Esophagus muscularis mucosa (tissue), 3 donors: ENCODE data around the gene UBE2E2.

Experiments
- POLR2AphosphoS5 ChIP-seq, 2 donors: sonication (generic); formaldehyde crosslinking; IDR thresholded peaks; one replicate each; pipeline ENCODE4 v1.6.1; 2017; ENCODE audit warnings: antibody characterized with exemption in 2 of 2
- TF ChIP-seq, protein P1 (sequence below), 3 experiments: fragments of 200-600 bp in 2 of 3; fragments of 450-650 bp in 1 of 3; sonication (generic) in 2 of 3; IDR thresholded peaks; one replicate each; pipeline ENCODE4 v1.5.1; 2017 to 2019; ENCODE audit warnings: antibody characterized with exemption in 3 of 3, mild to moderate bottlenecking in 2 of 3, moderate library complexity in 1 of 3

DNA sequence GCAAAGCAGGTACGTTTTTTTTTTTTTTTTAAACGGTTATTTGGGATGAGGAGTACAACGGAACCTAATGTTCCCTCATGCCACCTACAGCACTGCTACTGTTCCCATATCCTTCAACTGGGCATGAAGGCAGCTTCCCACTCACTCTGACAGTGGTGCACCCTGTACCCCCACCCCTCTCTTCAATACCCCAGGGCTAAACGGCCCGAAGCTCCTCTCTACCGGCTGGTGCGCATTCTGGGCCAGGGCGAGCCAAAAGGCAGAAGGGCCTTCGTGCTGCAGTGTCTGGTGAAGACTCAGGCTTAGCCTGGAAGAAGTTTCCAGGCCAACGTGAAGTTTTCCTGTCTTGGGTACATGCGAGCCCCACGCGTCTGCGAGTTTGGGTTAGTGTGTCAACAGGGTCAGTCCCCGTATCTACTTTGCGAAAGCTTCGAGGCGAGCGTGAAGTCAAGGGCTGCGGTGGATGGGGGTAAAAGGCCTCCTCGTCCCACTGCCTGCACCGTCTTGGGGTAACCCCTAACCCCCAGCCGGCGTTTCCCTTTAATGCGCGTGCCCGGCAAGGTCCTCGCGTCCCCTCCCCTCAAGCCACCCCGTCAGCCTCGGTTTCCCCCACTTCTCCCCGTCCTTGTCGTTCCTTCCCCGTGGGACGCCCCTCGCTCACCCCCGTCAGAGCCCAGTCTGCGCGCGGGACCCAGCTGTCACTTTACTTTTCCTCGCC, 765 bp upstream of the UBE2E2 start:
- TF ChIP-seq, protein P1, sequence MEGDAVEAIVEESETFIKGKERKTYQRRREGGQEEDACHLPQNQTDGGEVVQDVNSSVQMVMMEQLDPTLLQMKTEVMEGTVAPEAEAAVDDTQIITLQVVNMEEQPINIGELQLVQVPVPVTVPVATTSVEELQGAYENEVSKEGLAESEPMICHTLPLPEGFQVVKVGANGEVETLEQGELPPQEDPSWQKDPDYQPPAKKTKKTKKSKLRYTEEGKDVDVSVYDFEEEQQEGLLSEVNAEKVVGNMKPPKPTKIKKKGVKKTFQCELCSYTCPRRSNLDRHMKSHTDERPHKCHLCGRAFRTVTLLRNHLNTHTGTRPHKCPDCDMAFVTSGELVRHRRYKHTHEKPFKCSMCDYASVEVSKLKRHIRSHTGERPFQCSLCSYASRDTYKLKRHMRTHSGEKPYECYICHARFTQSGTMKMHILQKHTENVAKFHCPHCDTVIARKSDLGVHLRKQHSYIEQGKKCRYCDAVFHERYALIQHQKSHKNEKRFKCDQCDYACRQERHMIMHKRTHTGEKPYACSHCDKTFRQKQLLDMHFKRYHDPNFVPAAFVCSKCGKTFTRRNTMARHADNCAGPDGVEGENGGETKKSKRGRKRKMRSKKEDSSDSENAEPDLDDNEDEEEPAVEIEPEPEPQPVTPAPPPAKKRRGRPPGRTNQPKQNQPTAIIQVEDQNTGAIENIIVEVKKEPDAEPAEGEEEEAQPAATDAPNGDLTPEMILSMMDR (IDR thresholded peaks at IDR 0.05), result no peak
- TF ChIP-seq POLR2AphosphoS5 (IDR thresholded peaks at IDR 0.05), result no peak
